Cortex of kidney (tissue), 1 donor: ENCODE data around the gene UHRF2.
"Not testable (repeated sequence)": the region's sequence is repeated elsewhere in the genome, so short reads cannot be mapped to it uniquely, and the experiment has no call there.

Source experiments
- DNase-seq: peaks from one replicate; lab custom pipeline; 2025; lab: John Stamatoyannopoulos, UW

UHRF2 gene, protein sequence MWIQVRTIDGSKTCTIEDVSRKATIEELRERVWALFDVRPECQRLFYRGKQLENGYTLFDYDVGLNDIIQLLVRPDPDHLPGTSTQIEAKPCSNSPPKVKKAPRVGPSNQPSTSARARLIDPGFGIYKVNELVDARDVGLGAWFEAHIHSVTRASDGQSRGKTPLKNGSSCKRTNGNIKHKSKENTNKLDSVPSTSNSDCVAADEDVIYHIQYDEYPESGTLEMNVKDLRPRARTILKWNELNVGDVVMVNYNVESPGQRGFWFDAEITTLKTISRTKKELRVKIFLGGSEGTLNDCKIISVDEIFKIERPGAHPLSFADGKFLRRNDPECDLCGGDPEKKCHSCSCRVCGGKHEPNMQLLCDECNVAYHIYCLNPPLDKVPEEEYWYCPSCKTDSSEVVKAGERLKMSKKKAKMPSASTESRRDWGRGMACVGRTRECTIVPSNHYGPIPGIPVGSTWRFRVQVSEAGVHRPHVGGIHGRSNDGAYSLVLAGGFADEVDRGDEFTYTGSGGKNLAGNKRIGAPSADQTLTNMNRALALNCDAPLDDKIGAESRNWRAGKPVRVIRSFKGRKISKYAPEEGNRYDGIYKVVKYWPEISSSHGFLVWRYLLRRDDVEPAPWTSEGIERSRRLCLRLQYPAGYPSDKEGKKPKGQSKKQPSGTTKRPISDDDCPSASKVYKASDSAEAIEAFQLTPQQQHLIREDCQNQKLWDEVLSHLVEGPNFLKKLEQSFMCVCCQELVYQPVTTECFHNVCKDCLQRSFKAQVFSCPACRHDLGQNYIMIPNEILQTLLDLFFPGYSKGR

DNA sequence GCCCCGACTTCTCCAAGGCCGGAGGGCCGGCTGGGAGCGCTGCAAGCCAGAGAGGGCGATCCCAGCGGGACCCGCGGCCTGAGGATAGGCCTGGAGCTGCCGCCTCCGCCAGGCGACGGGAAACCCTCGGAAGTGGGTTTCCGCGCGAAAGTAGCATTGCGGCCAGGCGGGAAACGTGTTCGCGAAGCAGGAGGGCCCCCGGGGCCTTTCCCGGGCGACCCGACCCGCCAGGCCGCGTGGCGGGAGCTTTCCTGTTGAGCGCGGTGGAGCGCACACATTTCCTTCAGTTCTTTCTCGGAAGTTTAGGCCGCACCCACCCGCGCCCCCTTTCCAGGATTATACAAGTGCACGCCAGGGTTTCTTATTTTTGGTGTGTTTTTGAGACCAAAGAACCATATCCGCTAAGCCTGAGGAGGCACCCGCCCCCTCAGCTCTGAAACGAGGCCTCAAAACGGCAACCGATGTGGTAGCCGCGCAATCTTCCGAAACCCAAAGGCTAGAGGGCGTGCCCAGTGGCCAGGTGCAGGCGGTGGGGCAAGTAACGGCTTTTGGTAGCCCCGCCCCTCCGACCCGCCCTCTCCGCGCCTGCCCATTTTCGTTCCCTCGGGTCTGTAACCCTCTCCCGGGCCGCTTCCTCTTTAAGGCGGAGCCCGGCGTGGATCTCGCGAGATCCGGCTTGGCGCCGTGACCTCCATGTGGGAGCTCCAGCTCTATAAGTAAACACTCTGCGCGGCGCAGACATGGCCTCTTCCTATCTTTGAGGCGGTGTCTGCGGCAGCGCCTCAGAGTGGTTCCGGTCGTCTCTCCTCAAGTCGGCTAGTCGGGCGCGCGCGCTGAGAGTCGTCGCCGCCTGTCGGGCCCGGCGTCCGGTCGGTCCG is at the start of gene UHRF2:
UHRF2 (plus strand) TSS at position 713 of the 878 bp plus-strand sequence. CDS start 292 bp downstream, outside the sequence.
- peak; percentile 73 for DNase-seq

DNA sequence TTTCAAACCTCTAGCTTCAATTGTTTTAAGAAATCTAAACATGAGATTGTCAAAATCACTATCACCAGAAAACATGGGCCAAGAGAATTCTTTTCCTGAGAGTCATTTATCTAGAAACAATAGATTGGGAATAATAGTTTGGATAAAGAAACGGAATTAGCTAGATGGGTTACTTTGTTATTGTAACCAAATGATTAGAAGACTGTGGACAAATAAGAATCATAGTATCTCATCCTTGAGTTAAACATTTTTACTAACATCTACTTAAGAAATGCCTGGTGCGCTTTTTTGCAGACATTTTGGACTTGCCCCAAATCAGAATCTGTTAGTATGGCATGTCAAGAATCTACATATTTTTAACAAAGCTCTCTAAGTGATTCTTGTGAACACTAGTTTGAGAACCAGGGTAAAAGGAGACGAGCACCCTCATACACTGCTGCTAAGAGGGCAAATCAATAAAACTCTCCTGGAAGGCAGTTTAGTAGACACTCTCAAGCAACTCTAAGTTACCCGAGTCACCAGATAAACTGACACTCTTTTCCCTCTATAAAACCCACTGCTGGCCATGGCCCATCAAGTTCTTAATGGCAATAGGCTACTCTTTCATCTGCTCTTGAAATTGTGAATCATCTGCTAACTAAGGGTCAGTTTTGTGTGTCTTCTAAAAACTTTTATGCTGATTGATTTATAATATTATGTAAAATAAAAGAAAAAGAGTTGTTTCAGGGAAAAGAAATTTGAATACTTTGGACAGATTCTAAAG is 45.7 kb upstream of the UHRF2 start:
- no peak for DNase-seq

DNA sequence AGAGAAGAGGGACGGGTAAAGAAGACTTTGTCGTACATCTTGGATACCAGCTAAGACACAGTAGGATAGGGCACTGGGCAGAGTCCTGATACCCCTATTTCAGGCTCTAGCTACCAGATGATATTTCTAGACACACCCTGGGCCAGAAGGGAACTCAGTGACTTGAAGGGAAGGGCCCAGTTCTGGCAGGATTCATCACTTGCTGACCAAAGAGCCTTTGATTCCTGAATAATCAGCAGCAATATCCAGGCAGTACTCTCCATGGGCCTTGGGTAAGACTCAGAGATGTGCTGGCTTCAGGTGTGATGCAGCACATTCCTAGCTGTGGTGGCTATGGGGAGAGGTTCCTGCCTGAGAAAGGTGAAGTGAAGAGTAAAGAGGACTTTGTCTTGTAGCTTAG is 44.2 kb upstream of the UHRF2 start:
- DNase-seq: no peak

DNA sequence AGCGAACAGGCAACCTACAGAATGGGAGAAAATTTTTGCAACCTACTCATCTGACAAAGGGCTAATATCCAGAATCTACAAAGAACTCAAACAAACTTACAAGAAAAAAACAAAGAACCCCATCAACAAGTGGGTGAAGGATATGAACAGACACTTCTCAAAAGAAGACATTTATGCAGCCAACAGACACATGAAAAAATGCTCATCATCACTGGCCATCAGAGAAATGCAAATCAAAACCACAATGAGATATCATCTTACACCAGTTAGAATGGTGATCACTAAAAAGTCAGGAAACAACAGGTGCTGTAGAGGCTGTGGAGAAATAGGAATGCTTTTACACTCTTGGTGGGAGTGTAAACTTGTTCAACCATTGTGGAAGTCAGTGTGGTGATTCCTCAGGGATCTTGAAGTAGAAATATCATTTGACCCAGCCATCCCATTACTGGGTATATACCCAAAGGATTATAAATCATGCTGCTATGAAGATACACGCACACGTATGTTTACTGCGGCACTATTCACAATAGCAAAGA is 31.5 kb upstream of the UHRF2 start:
- not testable (repeated sequence) for DNase-seq

DNA sequence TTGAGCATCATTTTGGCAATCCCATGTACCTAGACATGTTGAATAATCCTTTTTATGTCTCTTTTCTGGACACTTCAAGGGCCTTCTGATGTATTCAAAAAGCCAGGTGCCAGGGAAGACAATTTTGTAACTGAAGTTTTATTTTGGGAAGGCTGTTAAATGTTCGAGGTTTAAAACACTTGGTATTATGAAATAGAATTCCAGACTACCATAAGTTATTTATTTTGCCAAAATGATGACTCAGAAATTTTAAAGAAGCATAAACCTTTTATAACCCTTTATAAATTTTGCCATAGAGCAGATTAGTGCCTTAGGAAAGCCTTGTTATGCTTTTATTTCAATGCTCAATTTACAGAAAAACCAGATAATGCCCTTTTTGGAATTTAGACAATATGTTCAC is 30.3 kb upstream of the UHRF2 start:
- no peak for DNase-seq

DNA sequence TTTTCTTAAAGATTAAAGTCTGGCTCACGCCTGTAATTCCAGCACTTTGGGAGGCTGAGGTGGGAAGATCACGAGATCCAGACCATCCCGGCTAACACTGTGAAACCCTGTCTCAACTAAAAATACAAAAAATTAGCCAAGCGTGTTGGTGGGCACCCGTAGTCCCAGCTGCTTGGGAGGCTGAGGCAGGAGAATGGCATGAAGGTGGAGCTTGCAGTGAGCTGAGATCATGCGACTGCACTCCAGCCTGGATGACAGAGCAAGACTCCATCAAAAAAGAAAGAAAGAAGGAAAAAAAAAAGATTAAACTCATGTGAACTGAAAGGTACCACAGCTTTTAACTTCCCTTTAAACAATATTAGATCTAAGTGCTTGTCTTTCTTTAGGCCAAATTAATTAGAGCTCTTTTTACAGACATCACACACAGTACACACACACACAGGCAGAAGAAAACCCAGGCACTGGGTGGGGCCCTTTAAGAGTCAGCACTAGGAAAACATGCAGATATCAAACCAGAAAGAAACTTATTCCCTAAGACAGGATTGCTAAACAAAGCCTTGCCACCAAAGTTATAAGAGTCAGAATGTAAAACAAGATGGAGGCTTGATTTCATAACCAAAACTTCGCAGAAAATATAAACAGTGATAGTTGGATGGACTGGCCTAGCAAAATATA is 29.3 kb upstream of the UHRF2 start:
- no peak for DNase-seq

DNA sequence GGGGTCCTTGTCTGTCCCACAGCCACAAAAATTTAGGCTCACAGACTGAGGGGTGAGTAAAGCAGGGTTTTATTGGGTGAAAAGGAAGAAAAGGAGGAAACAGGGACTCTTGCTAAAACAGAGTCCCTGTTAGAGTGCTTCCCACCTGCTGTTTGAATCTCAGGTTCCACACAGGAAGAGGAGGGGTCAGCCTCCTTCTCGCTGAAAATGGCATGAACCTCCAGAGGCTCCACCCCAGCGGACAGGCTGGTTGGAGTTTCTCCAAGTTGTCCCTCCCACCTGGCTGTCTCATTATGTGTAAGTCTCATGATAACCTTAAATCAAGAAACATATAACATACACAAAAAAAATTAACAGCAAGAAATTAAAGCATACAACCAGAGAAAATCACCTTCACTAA is 28.3 kb upstream of the UHRF2 start:
- DNase-seq: no peak

DNA sequence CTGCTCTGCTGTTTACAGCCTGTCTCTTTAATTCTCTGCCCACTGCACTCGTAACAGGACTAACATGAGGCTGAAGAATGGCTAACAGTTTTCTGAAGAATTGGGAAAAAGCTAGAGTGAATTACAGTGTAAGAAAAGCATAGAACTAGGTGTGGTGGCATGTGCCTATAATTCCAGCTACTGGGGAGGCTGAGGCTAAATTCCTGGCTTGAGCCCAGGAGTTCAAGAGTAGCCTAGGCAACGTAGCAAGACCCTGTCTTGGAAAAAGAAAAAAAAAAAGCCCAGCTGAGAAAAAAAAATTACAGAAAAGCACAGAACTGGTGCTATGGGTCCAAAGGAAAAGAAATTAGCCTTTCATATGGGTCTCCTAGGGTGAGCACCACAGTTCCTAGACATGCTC is 13.9 kb upstream of the UHRF2 start:
- DNase-seq: no peak

DNA sequence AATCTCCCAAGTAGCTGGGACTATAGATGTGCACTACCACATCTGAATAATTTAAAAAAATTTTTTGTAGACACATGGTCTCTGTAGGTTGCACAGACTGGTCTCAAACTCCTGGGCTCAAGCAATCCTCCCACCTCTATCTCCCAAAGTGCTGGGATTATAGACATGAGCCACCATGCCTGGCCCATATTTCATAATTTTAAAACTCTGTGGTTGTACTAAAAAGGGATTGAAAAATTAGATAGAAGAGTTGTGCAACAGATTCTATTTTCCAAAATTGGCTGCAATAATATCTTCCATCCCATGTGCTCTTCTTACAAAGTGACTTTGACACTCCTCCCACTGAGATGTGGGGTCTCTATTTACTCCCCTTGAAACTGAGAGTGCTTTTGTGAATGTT is 7.6 kb upstream of the UHRF2 start:
- no peak for DNase-seq

DNA sequence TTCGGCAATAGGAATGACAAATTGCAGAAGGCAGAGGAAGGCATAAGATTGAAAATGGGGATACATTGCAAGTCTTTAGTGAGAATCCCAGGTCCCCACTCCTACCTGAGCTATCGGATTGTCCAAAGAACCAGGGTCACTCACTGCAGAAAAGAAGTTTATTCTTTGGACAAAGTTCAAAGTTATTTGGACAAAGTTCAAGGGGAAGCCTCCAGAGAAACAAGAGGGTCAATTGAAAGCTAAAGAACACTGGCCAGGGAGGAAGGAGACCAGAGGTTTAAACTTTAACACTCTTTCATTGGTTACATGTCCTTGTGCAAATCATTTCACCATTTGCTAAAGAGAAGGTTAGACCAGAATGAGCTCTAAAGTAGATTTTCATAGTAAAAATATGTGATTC is 5.2 kb upstream of the UHRF2 start:
- no peak for DNase-seq

DNA sequence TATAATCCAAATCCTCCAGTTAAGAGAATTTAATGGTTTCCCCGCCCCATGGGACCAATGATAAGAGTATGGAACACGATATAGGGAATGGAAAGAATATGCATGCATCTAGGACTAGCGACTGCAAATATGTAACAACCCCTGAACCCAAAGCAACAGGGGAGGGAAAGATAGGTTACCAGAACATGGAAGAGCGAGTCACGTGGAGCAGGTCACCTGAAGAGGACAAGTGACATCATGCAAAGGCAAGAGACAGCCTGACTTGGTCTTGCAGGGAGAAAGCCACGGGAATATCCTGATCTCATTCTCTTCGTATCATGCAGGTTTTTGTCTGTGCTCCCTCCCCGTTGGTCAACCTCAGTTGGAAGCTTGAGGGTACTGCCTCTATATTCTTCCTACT is 4.7 kb upstream of the UHRF2 start:
- DNase-seq: no peak

DNA sequence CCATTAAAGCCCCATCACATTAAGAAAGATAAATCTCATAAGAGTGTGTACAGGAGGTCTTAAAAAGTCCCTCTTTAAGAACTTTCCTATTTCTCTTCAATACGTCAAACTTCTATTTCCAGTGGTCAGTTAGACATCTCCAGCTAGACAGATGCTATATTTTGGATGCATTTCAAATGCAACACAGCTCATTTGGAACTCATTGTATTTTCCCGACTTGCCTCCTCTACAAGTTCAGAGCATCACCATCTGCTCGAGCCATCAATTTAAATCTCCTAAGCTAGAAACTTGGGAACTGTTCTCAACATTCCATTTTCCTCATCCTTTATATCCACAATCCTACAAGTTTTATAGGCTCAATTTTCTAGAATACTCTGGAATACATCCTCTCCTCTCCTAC is 3.2 kb upstream of the UHRF2 start:
- no peak for DNase-seq

DNA sequence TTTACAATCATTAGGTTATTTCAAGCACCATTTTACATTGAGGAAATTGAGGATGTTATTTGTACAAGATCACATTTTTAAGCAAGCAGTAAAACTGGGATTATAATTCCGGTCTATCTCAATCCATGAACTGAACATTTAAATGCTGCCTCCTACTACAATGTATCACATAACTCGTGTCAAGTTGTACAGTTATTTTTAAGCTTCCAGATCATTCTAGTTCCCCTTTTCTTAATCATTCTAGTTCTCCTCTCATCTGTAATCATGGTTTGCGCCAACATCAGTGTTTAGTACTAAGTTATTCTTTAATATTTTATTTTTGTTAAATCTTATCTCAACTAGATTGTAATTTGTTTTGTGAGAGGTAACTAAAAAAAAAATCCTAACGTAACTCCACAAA is 2.4 kb upstream of the UHRF2 start:
- no peak for DNase-seq

DNA sequence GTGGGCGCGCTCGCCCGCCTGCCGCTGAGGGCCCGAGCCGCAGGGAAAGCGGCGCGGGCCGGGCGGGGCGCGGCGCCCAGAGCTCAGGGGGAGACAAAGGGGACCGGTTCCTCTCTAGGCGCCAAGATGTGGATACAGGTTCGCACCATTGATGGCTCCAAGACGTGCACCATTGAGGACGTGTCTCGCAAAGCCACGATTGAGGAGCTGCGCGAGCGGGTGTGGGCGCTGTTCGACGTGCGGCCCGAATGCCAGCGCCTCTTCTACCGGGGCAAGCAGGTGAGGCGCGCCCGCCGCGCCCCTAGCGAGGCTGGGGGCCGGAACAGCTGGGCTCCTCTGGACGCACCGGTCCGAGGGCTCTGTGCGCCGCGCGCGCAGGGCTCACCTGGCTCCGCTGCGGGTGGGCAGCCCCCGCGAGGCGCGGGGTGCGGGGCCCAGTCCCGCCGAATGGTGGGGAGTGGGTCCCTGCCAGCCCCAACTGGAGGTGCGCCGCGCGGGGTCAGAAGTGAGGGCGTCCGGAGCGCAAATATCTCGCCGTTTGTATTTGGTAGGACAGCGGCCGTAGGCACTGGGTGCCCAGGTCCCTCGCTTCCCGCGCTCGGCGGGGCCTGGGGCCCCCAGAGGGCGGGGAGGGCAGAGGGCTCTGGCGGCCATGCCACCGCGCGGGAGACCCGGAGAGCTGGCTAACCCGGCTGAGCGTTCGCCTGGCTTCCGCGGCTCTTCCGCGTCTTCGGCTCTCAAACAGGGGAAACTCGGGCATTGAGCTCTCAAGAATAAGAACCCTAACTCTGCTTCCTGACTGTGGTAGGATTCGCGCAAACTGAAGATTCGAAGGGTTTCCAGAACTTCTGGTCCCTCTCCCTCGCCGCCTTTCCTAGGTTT is 607 bp downstream of the UHRF2 start:
- DNase-seq: no peak

DNA sequence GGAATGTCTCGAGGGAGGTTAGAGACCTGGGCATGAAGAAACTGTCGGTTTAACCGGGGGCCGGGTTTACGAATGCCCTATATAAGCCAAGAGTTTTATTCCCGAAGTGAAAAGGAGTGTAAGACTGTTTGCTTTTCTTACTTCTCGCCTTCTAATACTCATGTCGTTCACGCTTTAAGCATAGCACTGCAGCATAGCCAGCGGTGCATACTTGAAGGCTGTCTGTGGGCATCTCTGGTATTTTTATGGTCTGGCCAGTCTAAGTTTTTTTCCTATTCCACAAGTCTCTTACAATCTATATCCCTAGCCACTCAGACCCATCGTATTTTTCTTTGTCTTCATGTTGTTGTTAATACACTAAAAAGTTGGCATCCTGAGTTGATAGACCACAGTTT is 1.2 kb downstream of the UHRF2 start:
- no peak for DNase-seq

DNA sequence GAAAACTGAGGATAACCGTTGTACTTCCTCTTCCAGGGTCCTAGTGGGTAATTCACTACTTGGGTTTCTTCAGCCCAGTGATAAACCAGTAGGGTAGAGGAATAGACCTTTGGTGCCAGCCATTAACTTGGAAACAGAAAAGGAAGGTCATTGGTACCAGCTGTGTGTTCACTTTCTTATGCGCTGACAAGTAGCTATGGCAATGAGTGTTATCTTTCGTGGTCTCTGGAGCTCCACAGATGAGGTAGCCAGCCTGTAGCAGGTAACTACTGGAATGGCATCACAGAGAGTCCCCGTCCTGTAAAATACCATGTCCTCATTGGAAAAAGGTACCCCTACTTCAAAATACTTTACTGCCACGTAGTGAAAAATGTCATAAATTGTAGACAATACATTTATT is 2.3 kb downstream of the UHRF2 start:
- DNase-seq: no peak

DNA sequence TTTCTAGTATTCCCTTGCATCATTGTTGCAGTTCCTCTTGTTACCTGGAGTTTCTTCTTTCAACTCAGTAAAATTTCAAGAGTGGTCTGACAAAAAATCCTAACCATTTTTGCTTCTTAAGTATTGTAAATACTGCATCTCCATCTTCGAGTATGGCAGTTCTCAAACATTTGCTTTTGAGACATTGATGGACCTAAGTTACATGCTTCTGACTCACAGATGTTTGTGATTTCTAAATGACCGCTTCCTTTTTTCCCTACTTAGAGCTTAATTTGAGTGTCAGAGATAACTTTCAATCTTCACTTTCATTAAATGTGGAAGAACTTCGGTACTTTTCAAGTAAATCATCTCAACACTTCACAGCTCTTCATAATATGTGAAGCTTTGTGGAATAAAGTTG is 4.2 kb downstream of the UHRF2 start:
- DNase-seq: no peak

DNA sequence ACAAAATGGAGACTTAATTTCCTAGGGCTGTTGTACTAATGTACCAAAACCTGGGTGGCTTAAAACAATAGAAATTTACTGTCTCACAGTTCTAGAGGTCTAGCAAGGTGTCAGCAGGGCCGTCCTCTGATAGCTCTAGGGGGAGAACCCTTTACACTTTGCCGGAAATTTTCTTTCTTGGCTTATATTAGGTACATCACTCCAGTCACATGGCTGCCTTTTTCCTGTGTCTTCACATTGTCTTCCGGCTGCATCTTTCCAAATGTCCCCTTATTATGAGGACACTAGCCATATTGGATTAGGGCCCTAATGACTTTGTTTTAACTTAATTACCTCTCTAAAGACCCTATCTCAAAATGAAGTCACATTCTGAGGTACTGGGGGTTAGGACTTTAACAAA is 5.8 kb downstream of the UHRF2 start:
- DNase-seq: no peak

DNA sequence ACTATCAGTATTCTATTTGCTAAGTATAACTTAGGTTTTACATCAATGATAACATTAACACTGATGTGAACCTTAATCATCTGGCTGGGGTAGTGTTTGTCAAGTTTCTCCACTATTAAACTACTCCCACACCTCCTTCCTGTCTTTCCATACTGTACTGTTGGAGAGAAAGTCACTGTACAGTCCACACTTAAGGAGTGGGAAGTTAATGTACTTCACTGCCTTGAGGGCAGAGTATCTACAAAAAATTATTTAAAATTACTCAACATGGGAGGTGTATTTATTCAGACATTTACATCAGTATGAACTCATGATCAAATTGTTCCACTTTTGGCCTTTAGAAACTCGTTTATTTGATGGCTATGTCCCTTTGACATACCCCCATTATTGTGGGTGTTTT is 11.9 kb downstream of the UHRF2 start:
- DNase-seq: no peak

DNA sequence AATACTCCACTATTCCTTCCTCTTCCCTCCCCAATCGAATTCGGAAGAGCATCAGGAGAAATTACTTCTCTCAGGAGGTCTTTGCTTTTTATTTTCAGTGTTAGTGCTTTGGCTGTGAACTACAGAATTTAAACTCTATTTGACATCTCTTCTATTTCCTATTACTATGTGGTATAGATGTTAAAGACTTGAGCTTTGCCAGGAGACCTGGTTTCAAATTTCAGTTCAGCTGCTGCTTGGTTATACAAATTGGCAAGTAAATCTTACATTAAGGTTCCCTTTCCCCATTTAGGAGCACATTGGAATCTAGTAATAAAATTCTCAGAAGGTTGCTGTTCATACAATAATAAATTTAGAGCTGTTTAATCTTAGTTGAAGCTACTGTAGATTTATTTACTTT is 13.1 kb downstream of the UHRF2 start:
- DNase-seq: no peak
